Tibial artery (tissue), 4 donors: ENCODE results near the gene VDAC2.

ENCODE experiments used
- DNase-seq, 2 donors: peaks; one replicate each; pipeline ENCODE4 v3.0.0-alpha.2; 2019
- H3K27ac ChIP-seq, 2 donors: fragments of 200-600 bp; sonication (generic) in 1 of 2; 1 replicate in 1 of 2; 2 replicates in 1 of 2; pipeline ENCODE4 v1.5.1; 2018 to 2019; ENCODE audit warnings: mild to moderate bottlenecking in 1 of 2
- H3K27me3 ChIP-seq, 2 donors: fragments of 200-600 bp; sonication (generic) in 1 of 2; one replicate each; pipeline versions ENCODE4 v1.5.1 to v1.6.0; 2016 to 2019
- H3K36me3 ChIP-seq, 3 donors: fragments of 200-600 bp; sonication (generic) in 2 of 3; one replicate each; pipeline ENCODE4 v1.5.1; 2016 to 2019; ENCODE audit warnings: mild to moderate bottlenecking in 2 of 3
- H3K4me1 ChIP-seq, 4 donors: fragments of 200-600 bp; sonication (generic) in 2 of 4; 1 replicate in 3 of 4; 2 replicates in 1 of 4; pipeline ENCODE4 v1.5.1; 2016 to 2019
- H3K4me3 ChIP-seq, 2 donors: fragments of 200-600 bp; sonication (generic) in 1 of 2; 1 replicate in 1 of 2; 2 replicates in 1 of 2; pipeline ENCODE4 v1.5.1; 2018 to 2019; ENCODE audit warnings: mild to moderate bottlenecking in 2 of 2
- H3K9me3 ChIP-seq, 3 donors: fragments of 200-600 bp; sonication (generic) in 1 of 3; one replicate each; pipeline ENCODE4 v1.5.1; 2016 to 2019
- CTCF ChIP-seq, 2 experiments: fragments of 200-600 bp in 1 of 2; fragments of 450-650 bp in 1 of 2; IDR thresholded peaks; one replicate each; pipeline ENCODE4 v1.5.1; 2017 to 2019; ENCODE audit warnings: antibody characterized with exemption in 2 of 2, mild to moderate bottlenecking in 1 of 2, moderate library complexity in 1 of 2
- intact Hi-C: fragments of 100-400 bp; cut with DNase I; formaldehyde crosslinking; loops from one replicate; pipeline ENCODE4 v1.15.0; 2023; ENCODE audit warnings: low total_unique reads

The VDAC2 gene

GRCh38 chr10:75239096-75239790, 28.6 kb downstream of the VDAC2 start:
- intact Hi-C loops: loop anchor here (5.0 to 10.0 kb wide), 2 partner anchors 127 to 414 kb away; partner anchors contain the start of genes KAT6B and SAMD8
- no peak overlapping the region for H3K4me3 ChIP-seq
- no peak for DNase-seq
- no peaks in the 10 kb centered on the region for H3K36me3 ChIP-seq
- peaks cover 0 to 17% (median 10%) of the 10 kb centered on the region in 4 donors for H3K4me1 ChIP-seq
- H3K27me3 ChIP-seq: no peaks in the 10 kb centered on the region
- H3K27ac ChIP-seq: no peak overlapping the region
- no peaks in the 10 kb centered on the region for H3K9me3 ChIP-seq
- TF ChIP-seq CTCF (IDR thresholded peaks at IDR 0.05): no peak

- Histone ChIP-seq H3K4me3 (no peak overlapping the region), H3K36me3 (no peaks in the 10 kb centered on the region), H3K4me1 (peaks cover 0 to 7% (median 4%) of the 10 kb centered on the region in 4 donors), H3K9me3 (no peaks in the 10 kb centered on the region), H3K27me3 (peaks cover 0 to 4% of the 10 kb centered on the region in 2 donors), H3K27ac (no peak overlapping the region)
- TF ChIP-seq CTCF (IDR thresholded peaks at IDR 0.05): no peak
- peak in 1 of 2 donors; percentile 55 for DNase-seq
- intact Hi-C loops: no loop called here
These were observed 29.9 kb downstream of the VDAC2 start for GRCh38 chr10:75240329-75241076.

GRCh38 chr10:75243426-75243825, 32.8 kb downstream of the VDAC2 start:
- Histone ChIP-seq H3K36me3 (no peaks in the 10 kb centered on the region), H3K4me1 (no peaks in the 10 kb centered on the region), H3K9me3 (no peaks in the 10 kb centered on the region), H3K4me3 (no peak overlapping the region), H3K27ac (no peak overlapping the region), H3K27me3 (peaks cover 0 to 4% of the 10 kb centered on the region in 2 donors)
- TF ChIP-seq CTCF (IDR thresholded peaks at IDR 0.05): no peak
- intact Hi-C loops: no loop called here
- DNase-seq: peak in 1 of 2 donors; percentile 39

GRCh38 chr10:75244487-75245353, 34.1 kb downstream of the VDAC2 start:
- DNase-seq: peak in 1 of 2 donors; percentile 55
- Histone ChIP-seq H3K27me3 (peaks cover 0 to 4% of the 10 kb centered on the region in 2 donors), H3K9me3 (no peaks in the 10 kb centered on the region), H3K4me1 (no peaks in the 10 kb centered on the region), H3K4me3 (no peak overlapping the region), H3K36me3 (no peaks in the 10 kb centered on the region), H3K27ac (no peak overlapping the region)
- no peak for TF ChIP-seq CTCF (IDR thresholded peaks at IDR 0.05)
- intact Hi-C loops: no loop called here
